Small intestine (tissue), 7 donors: Measurements from ENCODE around the gene DCAF4. TPM values are rescaled to one million over a fixed set of nuclear protein-coding genes. Genes with fewer than 3 reads are reported as not detected.

Source experiments
- DNase-seq, 2 donors: peaks; one replicate each; pipeline versions ENCODE4 v3.0.0 to v3.0.0-alpha.2; 2013
- FAIRE-seq: peaks from 2 replicates; lab custom pipeline; 2012; peaks lifted over from hg19 to GRCh38; lab: Jason Lieb, UNC
- H3K27ac ChIP-seq, 3 donors: one replicate each; pipeline ENCODE4 v1.5.1; 2013; ENCODE audit warnings: low read length in 2 of 3, mild to moderate bottlenecking in 2 of 3, control low read depth in 1 of 3, inconsistent platforms in 1 of 3, low read depth in 1 of 3, moderate library complexity in 1 of 3
- H3K27me3 ChIP-seq, 3 donors: one replicate each; pipeline ENCODE4 v1.6.1; 2013; ENCODE audit warnings: low read length in 3 of 3, inconsistent platforms in 1 of 3; ENCODE audit not compliant: control insufficient read depth in 3 of 3, insufficient read depth in 3 of 3
- H3K36me3 ChIP-seq, 3 donors: one replicate each; pipeline ENCODE4 v1.6.1; 2013; ENCODE audit warnings: low read length in 3 of 3, inconsistent platforms in 1 of 3, low read depth in 1 of 3, mild to moderate bottlenecking in 1 of 3, moderate library complexity in 1 of 3; ENCODE audit not compliant: control insufficient read depth in 3 of 3, insufficient read depth in 2 of 3
- H3K4me1 ChIP-seq, 3 donors: one replicate each; pipeline ENCODE4 v1.6.1; 2013; ENCODE audit warnings: low read length in 2 of 3, inconsistent platforms in 1 of 3, low read depth in 1 of 3, mild to moderate bottlenecking in 1 of 3, moderate library complexity in 1 of 3; ENCODE audit not compliant: control insufficient read depth in 3 of 3, insufficient read depth in 2 of 3
- H3K4me3 ChIP-seq, 3 donors: one replicate each; pipeline ENCODE4 v1.5.1; 2013; ENCODE audit warnings: low read length in 3 of 3, control low read depth in 1 of 3, inconsistent platforms in 1 of 3, low read depth in 1 of 3, mild to moderate bottlenecking in 1 of 3, moderate library complexity in 1 of 3
- H3K9me3 ChIP-seq, 2 donors: one replicate each; pipeline ENCODE4 v1.6.1; 2013; ENCODE audit warnings: low read depth in 1 of 2, low read length in 1 of 2; ENCODE audit not compliant: control insufficient read depth in 2 of 2, insufficient read depth in 1 of 2
- WGBS, 3 donors: extraction: QIAGEN DNeasy Blood & Tissue Kit; methylation state at CpG; one replicate each; pipeline ENCODE4 v1.1.7; 2013; 5-methylcytosine and 5-hydroxymethylcytosine counted together
- polyA plus RNA-seq, 4 donors: library from polyadenylated mRNA; stranded (reverse) in 3 of 4; unstranded in 1 of 4; fragments of 200-250 nt in 3 of 4; fragments of 120-200 nt in 1 of 4; gene quantifications; one replicate each; pipeline versions ENCODE4 v1.2.1 to v1.2.3, GENCODE V29; 2013
- donor health status: healthy with polysubstance abuse.
- donor health status: control.
- donor health status: control.
- donor health status: Bipolar disorder and iron deficiency.
- donor health status: healthy.

The DCAF4 gene
- polyA plus RNA-seq, 4 donors: 4.6 to 16.8 (median 8.5) TPM

DNA sequence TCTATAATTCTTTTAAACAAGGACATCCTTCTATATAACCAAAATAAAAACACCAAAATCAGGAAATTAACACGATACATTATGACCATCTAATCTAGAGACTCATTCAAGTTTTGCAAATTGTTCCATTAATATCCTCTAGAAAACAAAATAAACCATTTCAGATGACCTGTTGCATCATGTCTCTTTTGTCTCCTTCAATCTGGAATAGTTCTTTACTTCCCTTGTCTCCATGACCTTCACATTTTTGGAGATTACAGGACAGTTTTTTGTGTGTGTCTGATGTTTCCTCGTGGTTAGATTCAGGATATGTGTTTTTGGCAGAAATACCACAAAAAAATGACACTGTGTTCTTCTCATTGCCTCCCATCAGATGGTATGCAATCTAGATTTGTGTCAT is 12.5 kb upstream of the DCAF4 start:
- Histone ChIP-seq H3K27me3 (no peaks in the 10 kb centered on the region), H3K4me3 (no peak overlapping the region), H3K27ac (no peak overlapping the region), H3K36me3 (no peaks in the 10 kb centered on the region), H3K4me1 (no peaks in the 10 kb centered on the region), H3K9me3 (no peaks in the 10 kb centered on the region)
- 32 to 43% (median 42%) methylated on average over 2 of the region's 2 CpGs for WGBS, 3 donors
- DNase-seq (no peak), FAIRE-seq (no peak)

DNA sequence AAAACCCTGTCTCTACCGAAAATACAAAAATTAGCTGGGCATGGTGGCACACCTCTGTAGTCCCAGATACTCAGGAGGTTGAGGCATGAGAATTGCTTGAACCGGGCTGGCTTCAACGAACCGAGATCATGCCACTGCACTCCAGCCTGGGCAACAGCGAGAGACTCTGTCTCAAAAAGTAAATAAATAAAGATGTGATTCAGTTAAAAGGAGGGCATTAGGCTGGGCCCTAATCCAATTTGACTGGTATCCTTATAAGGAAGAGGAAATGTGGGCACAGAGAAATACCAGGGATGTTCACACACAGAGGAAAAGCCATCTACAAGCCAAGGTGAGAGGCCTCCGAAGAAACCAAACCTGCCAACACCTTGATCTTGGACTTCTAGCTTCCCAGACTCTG is 10.1 kb upstream of the DCAF4 start:
- Histone ChIP-seq H3K36me3 (no peaks in the 10 kb centered on the region), H3K27ac (no peak overlapping the region), H3K9me3 (no peaks in the 10 kb centered on the region), H3K4me3 (no peak overlapping the region), H3K27me3 (no peaks in the 10 kb centered on the region), H3K4me1 (no peaks in the 10 kb centered on the region)
- DNase-seq (no peak), FAIRE-seq (no peak)
- WGBS, 3 donors: 63 to 67% (median 64%) methylated on average over 6 of the region's 6 CpGs

DNA sequence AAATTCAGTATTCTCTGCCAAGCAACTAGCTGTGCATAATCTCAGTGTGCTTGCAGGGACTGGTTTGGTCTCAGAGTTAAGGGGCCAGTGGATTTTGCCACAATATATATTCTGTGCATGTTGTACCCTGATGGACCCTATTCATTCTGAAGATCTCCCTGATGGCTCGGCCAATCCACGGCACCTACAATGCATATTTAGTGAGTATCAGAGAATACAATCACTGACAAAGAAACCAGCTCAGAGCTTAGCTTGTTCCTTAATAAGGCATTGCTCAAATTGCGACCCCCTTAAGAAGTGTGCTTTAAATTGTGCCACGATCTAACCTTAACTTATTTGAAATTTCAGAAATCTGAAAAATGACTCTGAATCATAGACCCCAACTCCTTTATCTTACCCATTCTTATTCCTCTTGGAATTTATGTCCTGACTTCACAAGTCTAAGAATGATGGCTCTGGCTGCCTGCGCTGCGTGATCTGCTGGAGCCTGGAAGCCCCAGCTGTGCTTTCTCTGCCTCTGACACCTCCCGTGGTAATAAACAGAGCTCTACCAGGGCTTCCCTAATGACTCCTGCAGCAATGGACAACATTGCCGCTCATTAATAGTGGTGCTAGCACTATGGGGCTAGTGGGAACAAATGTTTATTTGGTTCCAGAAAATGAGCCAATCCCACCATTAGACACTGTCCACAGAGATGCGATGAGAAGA is 9.0 kb upstream of the DCAF4 start:
- WGBS, 3 donors: 60 to 76% (median 72%) methylated on average over 9 of the region's 9 CpGs
- no peak overlapping the region for H3K27ac ChIP-seq
- no peak for FAIRE-seq

DNA sequence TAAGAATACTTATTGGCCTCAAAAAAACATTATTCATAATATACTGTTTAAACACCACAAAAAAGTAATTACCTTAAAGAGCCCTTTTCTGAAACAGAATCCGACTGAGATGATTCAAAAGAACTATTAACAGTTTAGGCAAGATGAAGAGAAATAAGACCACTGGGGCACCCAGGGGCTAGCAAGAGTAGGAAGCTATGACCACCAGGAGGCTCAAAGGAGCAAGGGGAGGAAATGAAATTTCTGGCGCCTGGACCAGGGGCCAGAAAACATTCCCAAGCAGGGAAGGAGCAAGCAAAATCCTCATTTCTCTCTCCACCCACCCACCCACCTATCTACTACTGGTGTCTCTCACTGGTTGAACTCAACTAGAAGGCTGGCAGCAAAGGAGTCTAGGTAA is 6.3 kb upstream of the DCAF4 start:
- Histone ChIP-seq H3K4me3 (no peak overlapping the region), H3K36me3 (no peaks in the 10 kb centered on the region), H3K9me3 (no peaks in the 10 kb centered on the region), H3K27me3 (no peaks in the 10 kb centered on the region), H3K27ac (no peak overlapping the region), H3K4me1 (no peaks in the 10 kb centered on the region)
- 74 to 79% (median 76%) methylated on average over 2 of the region's 2 CpGs for WGBS, 3 donors
- DNase-seq (no peak), FAIRE-seq (no peak)

More for the DNA sequence above, 9.0 kb upstream of the DCAF4 start:
- H3K27me3 ChIP-seq: no peaks in the 10 kb centered on the region
- no peak overlapping the region for H3K4me3 ChIP-seq
- no peak for DNase-seq
- H3K4me1 ChIP-seq: no peaks in the 10 kb centered on the region
- no peaks in the 10 kb centered on the region for H3K9me3 ChIP-seq
- no peaks in the 10 kb centered on the region for H3K36me3 ChIP-seq

DNA sequence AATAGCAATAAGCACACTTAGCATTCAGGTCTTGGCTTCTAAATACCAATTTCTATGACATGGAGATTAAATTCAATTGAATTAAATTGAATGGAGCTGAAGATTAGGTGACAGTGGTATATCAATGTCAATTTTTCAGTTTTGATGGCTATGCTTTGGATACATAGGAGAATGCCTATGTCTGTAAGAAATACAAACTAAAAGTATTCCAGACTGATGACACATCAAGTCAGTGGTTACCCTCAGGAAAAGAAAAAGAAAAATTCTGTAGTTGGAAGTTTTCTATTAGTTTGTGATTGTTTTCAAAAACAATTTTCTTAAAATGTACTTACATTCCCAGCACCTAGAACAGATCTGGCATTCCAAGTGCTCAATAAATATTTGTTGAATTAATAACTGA is 4.9 kb upstream of the DCAF4 start:
- H3K4me3 ChIP-seq: no peak overlapping the region
- H3K27ac ChIP-seq: no peak overlapping the region
- DNase-seq (no peak), FAIRE-seq (no peak)
- H3K4me1 ChIP-seq: peaks cover 0 to 4% (median 0%) of the 10 kb centered on the region in 3 donors
- no peaks in the 10 kb centered on the region for H3K27me3 ChIP-seq
- H3K36me3 ChIP-seq: no peaks in the 10 kb centered on the region
- H3K9me3 ChIP-seq: no peaks in the 10 kb centered on the region

DNA sequence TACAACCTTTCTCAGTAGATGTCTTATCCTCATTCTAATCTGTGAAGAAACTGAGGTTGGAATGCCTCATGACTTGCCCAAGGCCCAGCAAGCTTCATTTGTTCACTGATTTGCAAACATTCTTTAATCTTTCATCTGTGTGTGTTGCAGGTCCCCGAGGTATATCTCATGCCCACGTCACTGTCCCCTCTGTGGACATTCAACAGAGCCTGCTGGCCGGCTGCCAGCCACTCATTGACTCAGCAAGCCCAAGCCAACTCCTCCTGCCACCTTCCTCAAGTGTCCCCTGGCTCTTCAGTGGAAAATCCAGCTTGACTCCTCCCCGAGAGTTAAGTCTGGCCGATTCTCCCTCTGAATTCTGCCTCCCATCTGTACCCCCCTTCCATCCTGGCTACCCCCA is 1.9 kb upstream of the DCAF4 start:
- H3K27ac ChIP-seq: no peak overlapping the region
- H3K9me3 ChIP-seq: no peaks in the 10 kb centered on the region
- DNase-seq (no peak), FAIRE-seq (no peak)
- 51 to 67% (median 55%) methylated on average over 5 of the region's 5 CpGs for WGBS, 3 donors
- H3K4me1 ChIP-seq: peaks cover 0 to 7% (median 0%) of the 10 kb centered on the region in 3 donors
- no peak overlapping the region for H3K4me3 ChIP-seq
- H3K36me3 ChIP-seq: peaks cover 0 to 3% (median 0%) of the 10 kb centered on the region in 3 donors
- no peaks in the 10 kb centered on the region for H3K27me3 ChIP-seq

DNA sequence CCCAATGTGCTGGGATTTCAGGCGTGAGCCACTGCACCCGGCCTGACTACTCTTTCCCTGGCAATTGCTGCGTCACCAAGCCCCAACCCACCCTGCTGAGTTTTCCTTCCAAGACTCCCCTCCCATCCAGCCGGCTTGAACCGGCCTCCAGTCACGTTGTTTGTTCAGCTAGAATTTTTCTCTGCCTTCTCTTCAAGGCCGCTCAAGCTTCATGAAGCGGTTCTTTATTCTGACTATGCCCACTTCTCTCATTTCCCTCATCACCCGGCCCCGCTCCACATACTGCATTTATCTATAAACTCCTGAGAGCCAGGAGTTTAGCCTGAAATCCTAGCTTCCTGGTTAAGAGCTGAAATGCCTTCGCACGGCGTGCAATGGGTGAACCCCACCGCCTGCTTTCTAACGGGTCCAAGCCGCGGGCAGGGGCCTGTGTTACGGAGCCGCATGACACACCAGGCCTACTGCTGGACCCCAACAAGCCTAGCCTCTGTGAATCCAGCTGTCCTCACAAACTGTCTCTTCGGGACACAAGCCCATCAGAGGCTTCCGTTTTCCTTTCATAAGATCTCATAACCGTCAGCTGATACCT is 999 bp upstream of the DCAF4 start:
- Histone ChIP-seq H3K36me3 (peaks cover 0 to 9% (median 0%) of the 10 kb centered on the region in 3 donors), H3K27me3 (no peaks in the 10 kb centered on the region), H3K27ac (no peak overlapping the region), H3K4me3 (peak overlapping the region in 1 of 3 donors; percentile 82), H3K9me3 (no peaks in the 10 kb centered on the region), H3K4me1 (peaks cover 0 to 7% (median 0%) of the 10 kb centered on the region in 3 donors)
- FAIRE-seq (no peak), DNase-seq (no peak)
- 86 to 90% (median 90%) methylated on average over 22 of the region's 22 CpGs for WGBS, 3 donors

DNA sequence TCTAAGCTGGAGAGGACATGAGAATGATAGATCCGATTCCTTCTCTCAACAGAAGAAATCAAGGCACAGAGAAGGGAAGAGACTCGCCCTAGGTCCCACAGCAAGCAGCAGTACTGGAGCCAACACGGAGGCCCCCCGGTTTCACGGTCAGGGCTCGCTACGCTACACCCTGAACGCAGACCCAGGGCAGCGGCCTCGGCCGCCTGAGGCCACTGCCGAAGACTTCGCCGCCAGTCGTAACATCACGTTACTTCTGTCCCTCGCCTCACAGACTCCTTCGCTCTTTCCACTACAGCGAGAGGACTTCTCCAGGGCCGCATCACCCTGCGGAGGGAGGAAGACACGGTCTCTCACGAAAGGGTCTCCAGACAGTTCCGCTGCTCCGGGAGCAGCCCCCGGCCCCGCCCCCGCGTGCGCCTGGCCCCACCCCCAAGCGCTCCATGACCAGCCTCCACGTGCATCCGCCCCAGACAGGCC is 411 bp upstream of the DCAF4 start:
- WGBS, 3 donors: 3 to 7% (median 5%) methylated on average over 22 to 33 of the region's 33 CpGs

More for the DNA sequence above, 411 bp upstream of the DCAF4 start:
- Histone ChIP-seq H3K4me1 (peaks cover 0 to 7% (median 0%) of the 10 kb centered on the region in 3 donors), H3K9me3 (no peaks in the 10 kb centered on the region), H3K4me3 (peak overlapping the region in 2 of 3 donors; percentile 55 to 82), H3K36me3 (peaks cover 0 to 9% (median 0%) of the 10 kb centered on the region in 3 donors), H3K27ac (peak overlapping the region in 2 of 3 donors; percentile 61 to 73), H3K27me3 (no peaks in the 10 kb centered on the region)
- FAIRE-seq (no peak), DNase-seq (no peak)
